GM18505 (cell line): ENCODE data around the gene RRM2.
"Not testable (repeated sequence)": the region's sequence is repeated elsewhere in the genome, so short reads cannot be mapped to it uniquely, and the experiment has no call there.

Experiments used
- ATAC-seq: cut with Tn5 transposase; IDR thresholded peaks from one replicate; pipeline ENCODE4 v1.9.1; 2021; ENCODE audit not compliant: unreplicated experiment
- POLR2A ChIP-seq: IDR thresholded peaks from 4 replicates; pipeline ENCODE4 v1.6.1; 2011; ENCODE audit warnings: borderline replicate concordance; ENCODE audit not compliant: insufficient read depth, insufficient read length; ENCODE audit errors: extremely low read depth

RRM2 gene

DNA sequence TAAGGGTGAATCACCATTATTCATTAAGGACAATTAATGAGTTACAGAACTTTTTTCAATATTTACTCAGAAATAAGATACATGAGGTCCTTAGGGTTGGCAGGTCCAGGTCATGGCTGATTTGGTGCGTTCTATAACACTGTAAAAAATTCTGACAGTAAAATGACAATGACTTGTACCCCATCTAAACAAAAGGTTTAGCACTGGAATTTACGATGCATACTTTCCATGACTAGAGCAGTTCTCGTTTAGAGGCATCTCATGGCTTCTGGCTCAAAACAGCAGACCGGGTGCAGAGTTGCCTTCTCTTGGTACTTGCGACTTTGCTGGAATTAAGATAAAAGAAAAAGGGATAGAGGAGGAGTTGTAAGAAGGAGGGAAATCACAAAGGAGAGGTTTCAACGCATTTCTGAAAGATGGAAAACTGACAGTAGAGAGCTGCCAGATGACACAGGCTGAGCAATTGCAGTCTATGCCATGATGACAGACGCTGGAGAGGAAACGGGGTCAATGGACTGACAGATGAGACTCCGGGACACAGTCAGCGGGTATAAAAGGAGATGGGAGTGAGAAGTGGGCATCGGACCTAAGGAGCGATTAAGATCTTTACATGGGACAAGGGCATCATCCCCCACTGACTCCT, 38.2 kb upstream of the RRM2 start:
- TF ChIP-seq POLR2A: no peak
- no peak for ATAC-seq

GRCh38 chr2:10085043-10085667, 37.4 kb upstream of the RRM2 start:
- no peak for ATAC-seq
- no peak for TF ChIP-seq POLR2A

GRCh38 chr2:10085668-10086059, 36.9 kb upstream of the RRM2 start:
- no peak for TF ChIP-seq POLR2A
- no peak for ATAC-seq

DNA sequence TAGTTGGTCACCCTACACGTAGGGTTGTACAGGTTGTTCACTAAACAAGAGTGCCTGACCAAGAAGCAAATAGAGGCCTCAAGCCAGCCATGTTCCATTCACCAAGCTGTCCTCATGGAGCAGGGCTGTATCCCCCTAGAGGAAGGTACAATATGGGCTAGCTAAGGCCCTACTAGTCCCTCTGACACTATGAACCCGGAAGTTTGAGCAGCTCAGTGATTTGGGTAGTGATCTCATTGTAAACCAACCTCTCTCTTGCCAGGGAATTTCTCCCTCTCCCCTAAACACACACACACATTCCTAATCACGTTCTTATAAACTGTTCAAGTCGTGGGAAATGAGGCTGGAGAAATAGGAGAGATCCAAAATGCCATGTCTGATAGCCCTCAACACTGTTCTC, 35.6 kb upstream of the RRM2 start:
- ATAC-seq: no peak

GRCh38 chr2:10087360-10087759, 35.2 kb upstream of the RRM2 start:
- no peak for ATAC-seq
- no peak for TF ChIP-seq POLR2A

More for the DNA sequence above, 35.6 kb upstream of the RRM2 start:
- no peak for TF ChIP-seq POLR2A

DNA sequence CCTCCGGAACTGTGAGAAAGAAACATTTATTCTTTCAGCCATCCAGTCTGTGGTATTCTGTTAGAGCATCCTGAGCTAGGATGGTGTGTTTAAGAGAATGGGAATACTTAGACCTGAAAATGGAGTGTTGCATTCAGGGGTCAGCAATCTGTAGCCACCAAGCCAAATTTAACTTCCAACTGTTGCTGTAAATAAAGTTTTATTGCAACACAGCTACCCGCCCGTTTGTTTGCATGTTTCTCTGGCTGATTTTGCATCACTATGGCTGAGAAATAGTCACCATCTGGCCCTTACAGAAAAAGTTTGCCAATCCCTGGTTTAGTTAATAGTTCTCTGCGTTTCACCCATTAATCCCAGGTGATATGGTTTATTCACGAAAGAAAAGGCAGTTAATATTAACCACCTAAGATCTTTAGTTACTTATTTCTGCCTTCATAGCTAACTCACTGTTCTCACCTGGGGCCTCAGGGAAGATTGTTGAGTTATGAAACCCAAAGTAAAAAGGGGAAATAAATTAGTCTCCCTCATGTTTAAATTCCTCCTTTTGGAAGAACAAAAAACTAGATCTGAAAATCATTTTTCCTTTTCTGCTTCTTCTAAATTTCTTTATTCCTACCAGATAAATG, 32.9 kb upstream of the RRM2 start:
- no peak for ATAC-seq

GRCh38 chr2:10091182-10091888, 31.2 kb upstream of the RRM2 start:
- no peak for ATAC-seq
- no peak for TF ChIP-seq POLR2A

More for the DNA sequence above, 32.9 kb upstream of the RRM2 start:
- no peak for TF ChIP-seq POLR2A

DNA sequence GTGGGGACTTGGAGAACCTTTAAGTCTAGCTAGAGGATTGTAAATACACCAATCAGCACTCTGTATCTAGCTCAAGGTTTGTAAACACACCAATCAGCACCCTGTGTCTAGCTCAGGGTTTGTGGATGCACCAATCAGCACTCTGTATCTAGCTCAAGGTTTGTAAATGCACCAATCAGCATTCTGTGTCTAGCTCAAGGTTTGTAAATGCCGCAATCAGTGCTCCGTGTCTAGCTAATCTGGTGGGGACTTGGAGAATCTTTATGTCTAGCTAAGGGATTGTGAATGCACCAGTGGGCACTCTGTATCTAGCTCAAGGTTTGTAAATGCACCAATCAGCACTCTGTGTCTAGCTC, 30.7 kb upstream of the RRM2 start:
- not testable (repeated sequence) for ATAC-seq

- no peak for ATAC-seq
- no peak for TF ChIP-seq POLR2A
Measured at GRCh38 chr2:10094271-10094814, 28.2 kb upstream of the RRM2 start.

DNA sequence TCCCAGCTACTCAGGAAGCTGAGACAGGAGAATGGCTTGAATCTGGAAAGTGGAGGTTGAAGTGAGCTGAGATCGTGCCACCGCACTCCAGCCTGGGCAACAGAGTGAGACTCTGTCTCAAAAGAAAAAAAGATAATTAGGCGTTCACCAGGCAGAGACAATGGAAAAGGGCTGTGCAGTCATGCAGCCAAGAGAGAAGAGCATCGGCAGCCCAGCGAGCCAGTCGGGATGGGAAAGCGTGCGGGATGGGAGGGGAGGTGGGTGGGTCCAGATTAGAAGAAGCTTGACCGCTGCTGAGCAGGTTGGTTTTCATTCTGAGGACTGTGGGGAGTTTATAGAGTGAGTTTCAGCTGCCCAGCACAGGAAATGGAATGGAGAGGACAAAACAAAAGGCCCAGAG, 27.4 kb upstream of the RRM2 start:
- no peak for ATAC-seq
- TF ChIP-seq POLR2A: no peak

DNA sequence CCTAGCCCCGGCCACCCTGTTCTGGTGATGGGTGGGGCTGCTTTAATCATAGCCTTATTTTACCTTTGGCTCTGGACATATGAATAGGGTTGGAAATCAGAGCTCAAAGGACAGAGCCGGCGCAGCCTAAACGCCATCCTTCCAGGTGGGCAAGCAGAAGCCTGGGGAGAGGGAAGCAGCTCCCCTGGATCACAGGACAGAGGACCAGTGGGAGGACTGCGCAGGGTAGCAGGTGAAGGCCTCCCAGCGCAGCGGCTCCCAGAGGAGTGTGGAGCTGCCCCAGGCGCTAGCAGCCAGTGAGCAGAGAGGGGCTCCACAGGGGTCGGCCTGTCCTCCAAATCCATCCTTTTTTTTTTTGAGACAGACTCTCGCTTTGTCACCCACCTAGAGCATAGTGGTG, 25.9 kb upstream of the RRM2 start:
- no peak for TF ChIP-seq POLR2A
- no peak for ATAC-seq

- no peak for ATAC-seq
- no peak for TF ChIP-seq POLR2A
Measured at GRCh38 chr2:10097352-10098148, 25.0 kb upstream of the RRM2 start.

- no peak for TF ChIP-seq POLR2A
- ATAC-seq: no peak
Measured at GRCh38 chr2:10101491-10101890, 21.0 kb upstream of the RRM2 start.
